Chondrocyte (in vitro differentiated cells): ENCODE data around the gene ZNF275. TPM values are rescaled to one million over a fixed set of nuclear protein-coding genes. Genes with fewer than 3 reads are reported as not detected.

Experiments used
- DNase-seq: peaks from one replicate; pipeline ENCODE4 v3.0.0; 2021; ENCODE audit warnings: mixed read lengths, low spot score
- H3K27ac Mint-ChIP-seq: one replicate; pipeline ENCODE4 v1.8.0; 2021; ENCODE audit warnings: mild to moderate bottlenecking, moderate library complexity, mixed read lengths; ENCODE audit not compliant: unreplicated experiment
- H3K27me3 Mint-ChIP-seq: 2 replicates; pipeline ENCODE4 v1.8.0; 2021; ENCODE audit warnings: low read depth, mixed read lengths
- H3K36me3 Mint-ChIP-seq: 2 replicates; pipeline ENCODE4 v1.8.0; 2021; ENCODE audit warnings: low read depth, mixed read lengths
- H3K4me1 Mint-ChIP-seq: 2 replicates; pipeline ENCODE4 v1.8.0; 2021; ENCODE audit warnings: low read depth, mild to moderate bottlenecking, mixed read lengths
- H3K4me3 Mint-ChIP-seq: one replicate; pipeline ENCODE4 v1.8.0; 2021; ENCODE audit warnings: mild to moderate bottlenecking, moderate library complexity, mixed read lengths; ENCODE audit not compliant: unreplicated experiment
- H3K9me3 Mint-ChIP-seq: 2 replicates; pipeline ENCODE4 v1.8.0; 2021; ENCODE audit warnings: low read depth, mixed read lengths
- CTCF ChIP-seq: fragments of 200-600 bp; sonication (generic); IDR thresholded peaks from 2 replicates; pipeline ENCODE4 v1.5.0; 2021; ENCODE audit warnings: antibody characterized with exemption, mild to moderate bottlenecking, moderate library complexity
- total RNA-seq: library from RNA; stranded (reverse); gene quantifications from 3 replicates; pipeline ENCODE4 v1.2.1, GENCODE V29; 2021

The ZNF275 gene
- total RNA-seq, 1 donor from 2014 or later = 19.8 TPM

- Mint-ChIP-seq H3K27ac (no peak overlapping the region), H3K27me3 (no peaks in the 10 kb centered on the region), H3K4me3 (no peak overlapping the region), H3K9me3 (peaks cover 12% of the 10 kb centered on the region), H3K4me1 (no peaks in the 10 kb centered on the region), H3K36me3 (peaks cover 6% of the 10 kb centered on the region)
- TF ChIP-seq CTCF = no peak
- DNase-seq = no peak
Measured at GRCh38 chrX:153351981-153352380, 18.0 kb downstream of the ZNF275 start.

- Mint-ChIP-seq H3K27me3 (no peaks in the 10 kb centered on the region), H3K4me3 (no peak overlapping the region), H3K36me3 (peaks cover 4% of the 10 kb centered on the region), H3K4me1 (no peaks in the 10 kb centered on the region), H3K27ac (no peak overlapping the region), H3K9me3 (peaks cover 18% of the 10 kb centered on the region)
- no peak for TF ChIP-seq CTCF
- no peak for DNase-seq
Measured at GRCh38 chrX:153352858-153353257, 18.9 kb downstream of the ZNF275 start.

- no peak overlapping the region for H3K27ac Mint-ChIP-seq
- peaks cover 4% of the 10 kb centered on the region for H3K36me3 Mint-ChIP-seq
- DNase-seq = no peak
- no peaks in the 10 kb centered on the region for H3K27me3 Mint-ChIP-seq
- H3K9me3 Mint-ChIP-seq = peaks cover 18% of the 10 kb centered on the region
- TF ChIP-seq CTCF = no peak
- no peak overlapping the region for H3K4me3 Mint-ChIP-seq
- H3K4me1 Mint-ChIP-seq = no peaks in the 10 kb centered on the region
Measured at GRCh38 chrX:153353416-153353815, 19.5 kb downstream of the ZNF275 start.

- Mint-ChIP-seq H3K36me3 (no peaks in the 10 kb centered on the region), H3K27me3 (no peaks in the 10 kb centered on the region), H3K9me3 (peaks cover 23% of the 10 kb centered on the region), H3K27ac (no peak overlapping the region), H3K4me1 (peaks cover 2% of the 10 kb centered on the region), H3K4me3 (no peak overlapping the region)
- no peak for TF ChIP-seq CTCF
- no peak for DNase-seq
Measured at GRCh38 chrX:153357877-153358276, 23.9 kb downstream of the ZNF275 start.

GRCh38 chrX:153361781-153362397 is 27.9 kb downstream of the ZNF275 start:
- peaks cover 2% of the 10 kb centered on the region for H3K4me1 Mint-ChIP-seq
- H3K27me3 Mint-ChIP-seq = peaks cover 6% of the 10 kb centered on the region
- no peak for DNase-seq

More at GRCh38 chrX:153361781-153362397, 27.9 kb downstream of the ZNF275 start:
- Mint-ChIP-seq H3K27ac (no peak overlapping the region), H3K9me3 (peaks cover 19% of the 10 kb centered on the region), H3K36me3 (no peaks in the 10 kb centered on the region), H3K4me3 (no peak overlapping the region)
- TF ChIP-seq CTCF = no peak
